H54 (cell line): ENCODE measurements around the gene PLCL2.
A peak's percentile ranks its signal among the peaks of the same experiment; 100 is the strongest.

Experiments
- DNase-seq: peaks from one replicate; pipeline ENCODE4 v3.0.0; 2011; ENCODE audit warnings: low spot score, mixed read lengths; ENCODE audit not compliant: insufficient read length
- FAIRE-seq: peaks from 3 replicates; lab custom pipeline; 2011; peaks lifted over from hg19 to GRCh38; lab: Jason Lieb, UNC
- POLR2A ChIP-seq: IDR thresholded peaks from 2 replicates; pipeline ENCODE4 v1.6.1; 2011; ENCODE audit warnings: low read depth, mild to moderate bottlenecking, low read length

The PLCL2 gene

DNA sequence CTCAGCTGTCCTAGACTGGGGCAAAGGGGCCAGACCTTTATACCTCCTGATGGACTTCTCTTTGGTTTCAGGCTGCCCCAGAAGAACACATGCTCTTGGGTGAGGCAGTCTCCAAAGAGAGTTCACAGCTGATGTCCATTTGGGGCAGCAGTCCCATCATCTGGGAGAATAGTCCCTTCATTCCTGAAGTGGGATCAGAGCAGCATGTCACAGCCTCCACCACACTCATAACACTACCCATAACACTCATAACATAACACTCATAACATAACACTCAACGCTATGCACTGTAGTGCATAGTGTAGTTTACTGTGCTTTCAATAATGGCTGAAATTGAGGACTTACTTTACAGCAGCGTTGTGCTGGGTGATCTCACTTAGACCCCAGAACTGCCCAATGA is 36.7 kb upstream of the PLCL2 start:
- DNase-seq (no peak), FAIRE-seq (no peak)
- no peak for TF ChIP-seq POLR2A

GRCh38 chr3:16849229-16849628 is 35.5 kb upstream of the PLCL2 start:
- TF ChIP-seq POLR2A = no peak
- DNase-seq (no peak), FAIRE-seq (no peak)

DNA sequence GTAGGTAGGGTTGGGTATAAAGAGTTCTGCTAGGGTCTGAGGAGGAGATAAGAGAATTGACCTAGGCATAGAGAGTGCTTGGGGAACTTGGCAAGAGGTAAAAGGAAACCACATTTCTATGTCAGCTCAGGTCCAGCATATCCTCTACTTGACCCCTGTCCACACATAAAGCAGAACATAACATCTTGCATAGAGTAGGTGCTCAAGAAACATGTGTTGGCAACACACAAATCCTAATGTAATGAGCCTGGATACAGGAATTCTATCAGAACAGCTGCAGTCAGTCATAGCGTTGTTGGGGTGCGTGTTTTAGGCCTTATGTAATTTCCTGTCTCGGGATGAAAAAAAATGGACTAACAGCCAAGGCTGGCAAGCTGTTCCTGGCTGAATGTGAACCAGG is 35.0 kb upstream of the PLCL2 start:
- DNase-seq (peak; percentile 13), FAIRE-seq (peak; percentile 78)
- TF ChIP-seq POLR2A = no peak

DNA sequence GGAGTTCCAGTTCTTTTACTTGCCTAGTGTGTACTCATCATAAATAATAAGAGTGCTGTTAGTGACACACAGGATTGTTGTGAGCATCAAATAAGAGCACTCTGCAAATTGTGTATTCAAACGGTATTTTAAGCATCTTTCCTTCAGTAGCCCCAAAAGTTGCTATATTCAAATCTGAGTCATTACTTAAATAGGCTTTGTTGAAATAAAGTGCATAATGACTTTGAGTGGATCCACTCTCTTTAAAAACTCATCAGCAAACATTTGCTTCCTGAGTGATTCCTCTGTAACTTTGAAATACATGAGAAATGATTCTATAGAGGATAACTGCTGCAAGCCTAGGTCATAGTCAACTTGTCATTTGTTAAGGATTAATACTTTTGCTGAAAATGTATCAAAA is 29.3 kb upstream of the PLCL2 start:
- TF ChIP-seq POLR2A = no peak
- FAIRE-seq (peak; percentile 27), DNase-seq (no peak)

DNA sequence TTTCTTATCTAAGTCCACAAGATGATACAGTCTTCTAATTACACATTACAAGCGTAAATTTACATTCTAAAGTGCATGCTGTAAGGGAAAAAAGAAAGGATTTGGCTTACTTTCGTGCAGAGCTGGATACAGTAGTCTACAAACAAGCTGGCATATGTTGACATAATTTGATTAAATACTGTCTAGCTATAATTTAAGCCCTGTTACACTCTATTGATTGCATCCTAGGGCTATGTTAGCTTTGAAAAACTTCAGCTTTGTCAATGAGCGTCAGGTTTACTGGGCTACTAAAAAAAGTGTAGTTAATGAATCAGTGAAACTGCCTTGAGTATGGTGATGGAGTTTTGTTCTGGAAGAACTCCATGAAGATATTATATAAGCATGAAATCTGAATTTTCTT is 24.5 kb upstream of the PLCL2 start:
- FAIRE-seq (peak; percentile 20), DNase-seq (no peak)
- no peak for TF ChIP-seq POLR2A

GRCh38 chr3:16861432-16861831 is 23.3 kb upstream of the PLCL2 start:
- TF ChIP-seq POLR2A = no peak
- no peak for FAIRE-seq
- no peak for DNase-seq

DNA sequence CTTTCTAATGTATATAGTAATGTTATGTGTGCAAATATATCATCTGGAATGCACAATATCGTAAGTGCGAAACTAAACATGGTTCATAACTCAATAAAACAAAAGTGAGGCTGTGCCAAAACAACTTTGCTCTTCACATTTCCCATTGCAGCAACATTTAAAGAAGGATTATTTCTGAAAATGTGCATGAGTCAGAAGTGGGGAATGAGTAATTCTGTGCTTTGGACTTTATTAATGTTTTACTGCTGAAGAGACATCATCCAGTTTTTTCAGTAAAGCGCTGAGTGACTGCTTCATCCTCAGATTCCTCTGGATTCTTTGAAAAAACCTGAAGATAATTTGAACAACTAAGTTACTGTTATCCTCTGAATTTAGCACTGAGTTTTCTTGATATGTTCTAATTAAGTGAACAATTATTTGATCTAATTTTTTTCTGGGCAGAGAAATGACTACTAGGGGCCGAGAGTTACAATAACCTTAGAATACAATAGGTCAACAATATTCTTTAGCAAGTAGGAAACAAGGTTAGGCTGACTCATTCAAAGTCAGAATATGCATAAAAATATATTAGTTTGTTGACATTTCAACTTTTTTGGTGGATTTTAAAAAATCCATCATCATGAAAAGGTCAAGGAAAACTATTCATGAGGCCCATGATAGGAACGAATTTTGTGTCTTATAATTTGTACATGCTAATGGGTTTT is 20.0 kb upstream of the PLCL2 start:
- DNase-seq (no peak), FAIRE-seq (peak; percentile 91)
- TF ChIP-seq POLR2A = no peak

- FAIRE-seq = no peak
- TF ChIP-seq POLR2A = no peak
- DNase-seq = no peak
These were observed 19.4 kb upstream of the PLCL2 start for GRCh38 chr3:16865335-16865734.

- DNase-seq (no peak), FAIRE-seq (peak; percentile 96)
- no peak for TF ChIP-seq POLR2A
These were observed 18.2 kb upstream of the PLCL2 start for GRCh38 chr3:16866571-16866970.

DNA sequence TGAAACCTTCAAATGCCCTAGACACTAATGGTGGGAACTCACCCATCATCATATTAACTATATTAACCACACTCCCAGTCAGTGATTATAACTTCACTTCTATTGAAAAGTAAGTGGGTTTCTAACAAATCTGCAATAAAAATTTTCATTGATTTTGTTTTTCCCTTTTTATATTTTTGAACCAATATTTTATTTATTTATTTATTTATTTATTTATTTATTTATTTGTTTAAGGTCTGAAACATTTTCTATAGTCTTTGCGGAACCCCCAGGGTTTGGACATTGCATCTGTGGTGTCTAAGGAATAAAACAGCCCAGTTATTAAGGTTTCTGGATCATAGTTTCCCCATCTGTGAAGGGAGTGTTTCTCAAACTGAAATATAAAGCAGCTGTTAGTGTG is 16.2 kb upstream of the PLCL2 start:
- FAIRE-seq = no peak
- DNase-seq = no peak
- TF ChIP-seq POLR2A = no peak

DNA sequence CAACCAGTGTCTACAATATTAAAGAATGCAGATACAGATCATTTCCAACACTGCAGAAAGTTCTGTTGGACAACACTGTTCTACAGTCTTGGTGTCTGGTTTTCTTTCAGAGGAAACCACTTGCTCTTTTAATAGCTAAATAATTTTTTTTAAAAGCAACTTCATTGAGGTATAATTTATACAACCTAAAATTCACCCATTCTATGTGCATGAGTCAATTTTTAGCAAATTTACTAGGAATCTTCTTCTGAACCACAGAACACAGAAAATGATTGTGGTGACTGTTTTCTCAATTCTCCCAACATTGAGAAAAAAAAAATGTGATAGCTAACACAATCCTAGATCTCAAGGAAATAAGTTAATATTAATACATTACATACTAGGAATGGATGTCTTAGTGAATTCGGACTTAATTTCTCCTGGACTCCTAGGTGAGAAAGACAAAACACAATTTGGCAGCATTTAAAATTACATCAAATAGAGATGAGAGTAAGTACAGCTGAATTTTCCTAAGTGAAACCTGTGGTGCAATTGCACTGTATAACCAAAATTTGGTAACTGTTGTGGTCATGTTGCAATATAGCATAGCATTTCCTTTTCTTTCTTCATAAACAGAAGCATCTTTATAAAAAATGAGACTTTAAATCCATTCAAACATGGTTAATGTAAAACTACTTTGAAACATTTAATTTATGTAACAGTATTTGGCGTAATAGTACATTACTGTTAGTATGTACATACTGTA is 15.3 kb upstream of the PLCL2 start:
- FAIRE-seq (no peak), DNase-seq (no peak)
- no peak for TF ChIP-seq POLR2A

GRCh38 chr3:16871915-16872842 is 12.6 kb upstream of the PLCL2 start:
- FAIRE-seq (no peak), DNase-seq (no peak)
- TF ChIP-seq POLR2A = no peak

GRCh38 chr3:16873872-16874271 is 10.9 kb upstream of the PLCL2 start:
- FAIRE-seq = no peak
- no peak for DNase-seq
- TF ChIP-seq POLR2A = no peak
